GM12891 (cell line): ENCODE measurements around the gene LAMTOR4.

Source experiments
- PAX5 ChIP-seq: IDR thresholded peaks from 2 replicates; pipeline ENCODE4 v1.6.1; 2011; ENCODE audit warnings: low read length, moderate library complexity, mild to moderate bottlenecking; ENCODE audit not compliant: insufficient read depth, severe bottlenecking
- POLR2A ChIP-seq: IDR thresholded peaks from 2 replicates; pipeline ENCODE4 v1.6.1; 2011; ENCODE audit warnings: low read depth, low read length, control low read depth
- POLR2AphosphoS5 ChIP-seq: IDR thresholded peaks from 2 replicates; pipeline ENCODE4 v1.6.1; 2011; ENCODE audit warnings: low read depth, low read length, control low read depth
- POU2F2 ChIP-seq: IDR thresholded peaks from 2 replicates; pipeline ENCODE4 v1.6.1; 2011; ENCODE audit warnings: low read depth, mild to moderate bottlenecking, control low read depth, low read length, moderate library complexity

DNA sequence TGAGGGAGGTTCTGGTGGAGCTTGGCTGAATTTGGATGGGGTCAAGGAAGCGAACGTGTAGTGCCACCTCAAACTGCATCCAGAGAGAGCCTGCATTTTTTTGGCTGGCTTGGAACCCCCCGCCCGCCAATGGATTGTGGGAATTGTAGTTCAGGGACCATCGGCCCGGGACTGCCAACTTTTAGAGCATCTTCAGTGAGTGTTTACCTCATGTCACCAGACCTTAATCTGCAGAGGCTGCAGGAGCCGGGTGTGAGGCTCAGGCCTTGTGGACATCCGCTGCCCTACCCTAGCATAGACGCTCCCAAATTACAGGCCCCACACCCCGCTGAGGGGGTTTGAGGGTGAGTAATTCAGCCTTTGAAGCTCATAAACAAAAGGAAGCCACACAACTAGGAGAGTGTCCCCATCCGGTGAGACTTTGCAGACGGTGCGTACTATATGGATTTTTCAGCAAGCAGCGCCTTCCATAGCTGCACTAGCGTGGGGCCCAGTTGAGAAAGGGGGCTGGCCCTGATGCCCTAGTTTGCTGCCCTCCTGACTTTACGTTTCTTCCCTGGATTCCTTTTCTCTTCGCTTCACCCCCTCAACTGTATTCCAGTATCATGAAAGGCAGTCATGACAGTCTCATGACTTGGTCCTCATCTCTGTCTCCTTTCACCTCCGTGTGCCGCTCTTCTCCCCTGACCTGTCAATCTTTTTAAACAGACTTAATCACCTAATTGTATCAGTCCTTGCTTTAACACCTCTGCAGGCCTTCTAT lies 28.6 kb upstream of the LAMTOR4 start:
- TF ChIP-seq POLR2AphosphoS5 (no peak), POLR2A (no peak), PAX5 (no peak), POU2F2 (no peak)
